Nephron progenitor cell (in vitro differentiated cells): ENCODE results near the gene IER5.

Source experiments
- DNase-seq: peaks from one replicate; pipeline ENCODE4 v3.0.0; 2021
- H3K27ac Mint-ChIP-seq: 2 replicates; pipeline ENCODE4 v1.8.0; 2021; ENCODE audit warnings: mild to moderate bottlenecking, moderate library complexity, mixed read lengths
- H3K27me3 Mint-ChIP-seq: 2 replicates; pipeline ENCODE4 v1.8.0; 2021; ENCODE audit warnings: mild to moderate bottlenecking, low read depth, mixed read lengths; ENCODE audit not compliant: poor library complexity
- H3K36me3 Mint-ChIP-seq: 2 replicates; pipeline ENCODE4 v1.8.0; 2021; ENCODE audit warnings: low read depth, mixed read lengths
- H3K4me1 Mint-ChIP-seq: 2 replicates; pipeline ENCODE4 v1.8.0; 2021; ENCODE audit warnings: mixed read lengths
- H3K4me3 Mint-ChIP-seq: 2 replicates; pipeline ENCODE4 v1.8.0; 2021; ENCODE audit warnings: mild to moderate bottlenecking, moderate library complexity, mixed read lengths
- H3K9me3 Mint-ChIP-seq: 2 replicates; pipeline ENCODE4 v1.8.0; 2021; ENCODE audit warnings: mild to moderate bottlenecking, moderate library complexity, mixed read lengths
- TF ChIP-seq, protein P1 (sequence below): fragments of 200-600 bp; sonication (generic); IDR thresholded peaks from 2 replicates; pipeline ENCODE4 v1.5.0; 2021; ENCODE audit warnings: antibody characterized with exemption

IER5 gene

GRCh38 chr1:181061487-181061886 is 27.0 kb upstream of the IER5 start:
- TF ChIP-seq, protein P1, sequence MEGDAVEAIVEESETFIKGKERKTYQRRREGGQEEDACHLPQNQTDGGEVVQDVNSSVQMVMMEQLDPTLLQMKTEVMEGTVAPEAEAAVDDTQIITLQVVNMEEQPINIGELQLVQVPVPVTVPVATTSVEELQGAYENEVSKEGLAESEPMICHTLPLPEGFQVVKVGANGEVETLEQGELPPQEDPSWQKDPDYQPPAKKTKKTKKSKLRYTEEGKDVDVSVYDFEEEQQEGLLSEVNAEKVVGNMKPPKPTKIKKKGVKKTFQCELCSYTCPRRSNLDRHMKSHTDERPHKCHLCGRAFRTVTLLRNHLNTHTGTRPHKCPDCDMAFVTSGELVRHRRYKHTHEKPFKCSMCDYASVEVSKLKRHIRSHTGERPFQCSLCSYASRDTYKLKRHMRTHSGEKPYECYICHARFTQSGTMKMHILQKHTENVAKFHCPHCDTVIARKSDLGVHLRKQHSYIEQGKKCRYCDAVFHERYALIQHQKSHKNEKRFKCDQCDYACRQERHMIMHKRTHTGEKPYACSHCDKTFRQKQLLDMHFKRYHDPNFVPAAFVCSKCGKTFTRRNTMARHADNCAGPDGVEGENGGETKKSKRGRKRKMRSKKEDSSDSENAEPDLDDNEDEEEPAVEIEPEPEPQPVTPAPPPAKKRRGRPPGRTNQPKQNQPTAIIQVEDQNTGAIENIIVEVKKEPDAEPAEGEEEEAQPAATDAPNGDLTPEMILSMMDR: no peak
- Mint-ChIP-seq H3K4me3 (no peak overlapping the region), H3K27me3 (peaks cover 18% of the 10 kb centered on the region), H3K9me3 (peaks cover 14% of the 10 kb centered on the region), H3K27ac (no peak overlapping the region), H3K36me3 (no peaks in the 10 kb centered on the region), H3K4me1 (peaks cover 21% of the 10 kb centered on the region)
- DNase-seq: no peak

GRCh38 chr1:181061891-181062835 is 26.3 kb upstream of the IER5 start:
- no peak overlapping the region for H3K4me3 Mint-ChIP-seq
- H3K27me3 Mint-ChIP-seq: peaks cover 16% of the 10 kb centered on the region
- no peak for DNase-seq
- TF ChIP-seq, protein P1: no peak
- peaks cover 21% of the 10 kb centered on the region for H3K4me1 Mint-ChIP-seq
- peaks cover 14% of the 10 kb centered on the region for H3K9me3 Mint-ChIP-seq
- no peak overlapping the region for H3K27ac Mint-ChIP-seq
- no peaks in the 10 kb centered on the region for H3K36me3 Mint-ChIP-seq

GRCh38 chr1:181062836-181063428 is 25.6 kb upstream of the IER5 start:
- Mint-ChIP-seq H3K4me1 (peaks cover 21% of the 10 kb centered on the region), H3K27ac (no peak overlapping the region), H3K4me3 (no peak overlapping the region), H3K9me3 (peaks cover 14% of the 10 kb centered on the region), H3K27me3 (peaks cover 16% of the 10 kb centered on the region), H3K36me3 (no peaks in the 10 kb centered on the region)
- DNase-seq: no peak
- TF ChIP-seq, protein P1: no peak

DNA sequence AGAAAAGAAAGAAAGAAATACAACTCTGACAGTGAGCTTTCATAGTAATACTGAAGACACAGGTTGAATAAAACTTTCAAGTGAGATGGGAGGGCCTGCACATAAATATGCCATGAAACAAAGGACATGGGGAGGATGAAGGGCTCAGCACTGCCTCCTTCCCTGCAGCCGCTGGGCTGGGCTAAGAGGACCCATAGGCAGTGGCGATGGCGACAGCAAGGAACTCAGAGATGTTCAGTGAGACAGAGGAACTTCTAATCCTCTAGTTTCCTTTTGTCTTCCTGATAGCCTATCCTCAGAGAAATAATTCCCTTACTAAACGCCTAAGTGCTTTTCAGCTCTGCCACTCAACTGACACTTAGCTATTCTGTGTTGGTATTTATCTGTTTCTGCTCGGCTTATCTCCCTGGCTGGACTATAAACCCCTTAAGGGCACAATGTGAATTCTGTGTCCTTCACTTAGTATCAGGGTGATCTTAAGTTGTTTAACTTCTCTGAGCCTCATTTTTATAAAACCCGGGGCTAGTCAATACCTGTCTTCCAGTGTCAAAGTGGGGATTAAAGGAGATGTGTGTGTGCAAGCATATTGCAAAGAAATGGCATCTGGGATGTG is 24.4 kb upstream of the IER5 start:
- Mint-ChIP-seq H3K4me1 (peaks cover 21% of the 10 kb centered on the region), H3K27me3 (peaks cover 14% of the 10 kb centered on the region), H3K27ac (no peak overlapping the region), H3K9me3 (peaks cover 13% of the 10 kb centered on the region), H3K36me3 (no peaks in the 10 kb centered on the region), H3K4me3 (no peak overlapping the region)
- DNase-seq: no peak
- TF ChIP-seq, protein P1: no peak

DNA sequence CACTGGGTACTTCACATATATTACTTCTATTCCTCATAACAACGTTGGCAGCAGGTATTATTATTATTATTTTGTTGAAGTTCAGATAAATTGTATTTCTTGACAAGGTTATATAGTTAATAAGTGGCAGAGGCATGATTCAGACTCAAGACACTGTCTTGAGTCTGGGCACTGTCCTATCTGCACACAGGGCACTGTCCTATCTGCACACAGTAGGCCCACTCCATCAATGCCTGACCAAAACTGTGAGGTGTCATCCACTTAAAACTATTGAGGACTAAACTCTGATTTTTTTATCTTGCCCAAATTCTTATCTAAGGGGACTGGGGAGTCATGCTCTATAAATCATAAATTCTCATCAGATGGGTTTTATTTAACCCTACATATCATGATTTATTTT is 23.8 kb upstream of the IER5 start:
- DNase-seq: no peak
- TF ChIP-seq, protein P1: no peak
- H3K36me3 Mint-ChIP-seq: no peaks in the 10 kb centered on the region
- no peak overlapping the region for H3K27ac Mint-ChIP-seq
- peaks cover 8% of the 10 kb centered on the region for H3K9me3 Mint-ChIP-seq
- peaks cover 21% of the 10 kb centered on the region for H3K4me1 Mint-ChIP-seq
- no peak overlapping the region for H3K4me3 Mint-ChIP-seq
- peaks cover 17% of the 10 kb centered on the region for H3K27me3 Mint-ChIP-seq
